GM21515 (cell line): ENCODE measurements around the gene FRMD4B.

ENCODE experiments used
- ATAC-seq: cut with Tn5 transposase; IDR thresholded peaks from one replicate; pipeline ENCODE4 v1.9.1; 2021; ENCODE audit not compliant: unreplicated experiment

FRMD4B gene

DNA sequence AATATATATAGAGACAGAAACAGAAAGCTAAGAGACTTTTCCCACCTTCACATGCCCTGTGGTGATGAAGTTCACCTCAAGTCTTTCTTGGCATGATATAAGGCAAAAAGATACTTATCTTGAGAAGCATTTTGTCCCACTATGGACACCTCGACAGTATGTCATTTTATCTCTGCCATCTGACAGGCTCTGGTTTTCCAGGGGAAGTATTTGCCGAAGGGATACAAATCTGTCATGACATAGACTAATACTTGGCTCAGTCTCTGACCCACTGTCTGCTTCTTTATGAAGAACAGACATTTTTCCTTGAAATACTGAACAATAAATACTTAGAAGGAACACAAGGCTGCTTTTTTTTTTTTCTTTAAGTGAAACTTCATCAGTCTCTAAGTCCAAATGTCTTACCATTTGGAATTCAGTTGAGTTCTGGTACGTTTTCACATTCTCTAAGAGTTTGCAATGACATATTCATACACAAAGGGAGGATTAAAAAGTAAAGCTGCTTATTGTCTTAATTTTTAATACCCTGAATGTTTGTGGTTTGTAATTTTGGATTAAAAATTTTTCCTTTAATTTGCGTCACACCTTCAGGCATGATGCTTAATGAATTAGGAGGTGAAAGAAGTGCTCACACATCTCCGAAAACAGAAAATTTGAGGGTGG lies 175.7 kb downstream of the FRMD4B start:
- no peak for ATAC-seq

DNA sequence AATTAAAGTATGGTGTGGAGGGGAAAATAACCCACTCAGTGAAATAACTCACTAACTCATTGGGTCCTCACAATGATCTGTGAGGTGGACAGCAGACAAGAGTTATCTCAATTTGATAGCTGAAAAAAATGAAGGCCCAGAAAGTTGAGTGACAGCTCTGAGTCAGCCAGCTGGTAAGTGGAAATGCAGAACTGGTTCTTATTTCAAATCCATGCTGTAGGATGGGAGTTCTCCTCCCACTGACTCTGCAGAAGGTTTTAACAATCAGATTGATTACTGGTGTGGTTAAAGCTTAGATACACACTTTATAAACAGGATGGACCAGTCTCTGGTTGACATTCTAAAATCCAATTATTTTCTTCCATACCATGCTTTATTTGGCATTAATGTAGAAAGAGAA lies 176.5 kb downstream of the FRMD4B start:
- no peak for ATAC-seq

- no peak for ATAC-seq
Observed at GRCh38 chr3:69207031-69207430, 178.9 kb downstream of the FRMD4B start.

DNA sequence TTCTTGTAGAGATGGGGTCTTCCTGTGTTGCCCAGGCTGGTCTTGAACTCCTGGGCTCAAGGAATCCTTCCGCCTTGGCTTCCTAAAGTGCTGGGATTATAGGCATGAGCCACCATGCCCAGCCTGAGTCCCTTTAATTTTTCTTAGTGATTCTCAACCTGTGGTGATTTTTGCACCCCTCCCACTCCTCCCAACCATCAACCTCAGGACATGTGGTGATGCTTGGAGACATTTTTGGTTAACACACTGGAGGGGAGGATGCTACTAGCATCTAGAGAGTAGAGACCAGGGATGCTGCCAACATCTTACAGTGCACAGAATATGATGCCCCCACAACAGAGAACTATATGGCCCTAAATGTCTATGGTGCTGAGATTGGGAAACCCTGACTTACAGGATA lies 180.5 kb downstream of the FRMD4B start:
- no peak for ATAC-seq

- peak; percentile 65 for ATAC-seq
Observed at GRCh38 chr3:69204315-69204957, 181.5 kb downstream of the FRMD4B start.

GRCh38 chr3:69203631-69204314 lies 182.1 kb downstream of the FRMD4B start:
- ATAC-seq: no peak

DNA sequence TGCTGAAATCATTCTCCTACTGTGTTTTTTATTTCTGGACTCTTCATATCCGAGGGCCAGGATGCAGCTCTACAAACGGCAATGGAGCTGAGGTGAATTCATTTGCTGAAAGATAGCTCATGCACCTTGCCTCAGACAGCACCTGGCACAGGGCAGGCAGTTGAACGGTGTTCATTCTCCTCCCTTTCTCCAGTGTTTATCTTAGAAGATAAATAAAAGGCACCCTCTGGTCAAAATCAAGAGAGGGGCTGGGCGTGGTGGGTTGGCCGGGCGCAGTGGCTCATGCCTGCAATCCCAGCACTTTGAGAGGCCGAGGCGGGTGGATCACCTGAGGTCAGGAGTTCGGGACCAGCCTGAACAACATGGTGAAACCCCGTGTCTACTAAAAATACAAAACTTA lies 184.2 kb downstream of the FRMD4B start:
- no peak for ATAC-seq

- no peak for ATAC-seq
Observed at GRCh38 chr3:69200384-69201068, 185.4 kb downstream of the FRMD4B start.

DNA sequence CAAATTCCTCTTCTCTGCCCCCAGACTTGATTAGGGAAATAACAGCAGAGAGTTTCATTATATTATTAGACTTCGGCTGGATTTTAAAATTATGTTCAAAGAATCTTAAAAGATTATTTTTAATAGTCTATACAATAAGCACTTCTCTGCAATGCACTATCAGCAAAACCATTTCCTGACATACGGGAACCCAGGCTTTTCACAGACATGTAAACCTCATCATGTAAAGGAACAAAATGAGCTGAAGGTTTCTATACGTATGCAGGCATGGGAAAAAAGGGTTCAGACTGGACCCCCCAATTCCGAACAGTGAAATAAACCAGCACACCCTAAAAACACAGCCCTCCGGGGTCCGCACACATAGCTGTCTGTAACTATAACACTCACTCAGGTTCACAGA lies 185.9 kb downstream of the FRMD4B start:
- ATAC-seq: no peak

- ATAC-seq: no peak
Observed at GRCh38 chr3:69197922-69198530, 187.9 kb downstream of the FRMD4B start.

- no peak for ATAC-seq
Observed at GRCh38 chr3:69197455-69197854, 188.4 kb downstream of the FRMD4B start.

DNA sequence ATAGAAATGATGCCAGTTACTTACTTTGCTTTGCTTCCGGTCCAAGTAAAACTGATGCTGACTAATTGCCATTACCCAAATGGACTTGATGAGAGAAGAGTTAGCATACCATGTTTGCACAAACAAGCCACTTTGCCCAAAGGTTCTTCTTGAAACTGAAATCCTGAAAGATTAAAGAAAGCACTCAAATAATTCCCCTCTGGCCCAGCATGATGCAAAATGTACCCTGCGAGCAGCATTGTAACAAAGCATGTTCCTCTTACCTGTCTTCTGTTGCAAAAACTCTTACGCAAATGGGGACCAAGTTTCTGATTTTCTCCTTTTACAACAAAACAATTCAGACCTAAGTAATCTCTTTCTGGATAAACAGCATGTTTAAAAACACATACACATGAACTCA lies 189.0 kb downstream of the FRMD4B start:
- ATAC-seq: no peak

GRCh38 chr3:69194431-69195165 lies 191.3 kb downstream of the FRMD4B start:
- ATAC-seq: no peak

DNA sequence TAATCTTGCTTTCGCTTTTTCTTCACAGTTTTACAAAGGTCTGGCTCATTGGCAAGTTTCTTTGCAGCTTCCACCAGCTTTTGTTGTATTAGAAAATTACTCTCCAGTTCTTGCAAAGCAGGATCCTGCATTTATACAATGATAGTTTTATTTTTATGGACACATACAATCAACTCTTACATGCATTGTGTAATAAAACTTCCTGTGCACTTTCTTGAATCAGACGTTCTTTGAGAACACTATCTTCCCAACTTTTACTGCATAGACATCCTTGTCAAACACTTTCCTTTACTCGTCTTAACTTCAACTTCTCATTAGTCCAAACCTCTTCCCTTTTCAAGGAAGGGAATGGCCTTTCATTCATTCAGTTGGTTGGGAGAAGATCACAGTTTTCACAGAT lies 192.1 kb downstream of the FRMD4B start:
- ATAC-seq: no peak

- no peak for ATAC-seq
Observed at GRCh38 chr3:69191516-69191915, 194.4 kb downstream of the FRMD4B start.

DNA sequence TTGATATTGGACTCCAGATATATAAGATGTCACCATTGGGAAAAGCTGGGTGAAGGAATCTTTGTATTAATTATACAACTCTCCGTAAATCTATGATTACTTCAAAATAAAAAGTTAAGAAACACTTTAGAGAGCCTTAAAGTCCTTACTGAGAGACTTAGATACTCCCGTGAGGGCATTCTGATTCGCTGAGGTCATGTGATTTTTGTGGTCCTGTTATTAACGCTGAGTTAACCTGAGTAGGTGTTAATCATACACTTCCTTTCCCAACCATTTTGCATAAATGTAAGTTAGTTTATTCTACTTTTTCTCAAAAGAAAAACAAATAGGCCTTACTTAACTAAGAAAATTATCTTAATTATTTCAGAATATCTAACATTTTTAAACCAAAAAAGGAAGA lies 196.4 kb downstream of the FRMD4B start:
- no peak for ATAC-seq

- ATAC-seq: no peak
Observed at GRCh38 chr3:69186575-69187093, 199.3 kb downstream of the FRMD4B start.

DNA sequence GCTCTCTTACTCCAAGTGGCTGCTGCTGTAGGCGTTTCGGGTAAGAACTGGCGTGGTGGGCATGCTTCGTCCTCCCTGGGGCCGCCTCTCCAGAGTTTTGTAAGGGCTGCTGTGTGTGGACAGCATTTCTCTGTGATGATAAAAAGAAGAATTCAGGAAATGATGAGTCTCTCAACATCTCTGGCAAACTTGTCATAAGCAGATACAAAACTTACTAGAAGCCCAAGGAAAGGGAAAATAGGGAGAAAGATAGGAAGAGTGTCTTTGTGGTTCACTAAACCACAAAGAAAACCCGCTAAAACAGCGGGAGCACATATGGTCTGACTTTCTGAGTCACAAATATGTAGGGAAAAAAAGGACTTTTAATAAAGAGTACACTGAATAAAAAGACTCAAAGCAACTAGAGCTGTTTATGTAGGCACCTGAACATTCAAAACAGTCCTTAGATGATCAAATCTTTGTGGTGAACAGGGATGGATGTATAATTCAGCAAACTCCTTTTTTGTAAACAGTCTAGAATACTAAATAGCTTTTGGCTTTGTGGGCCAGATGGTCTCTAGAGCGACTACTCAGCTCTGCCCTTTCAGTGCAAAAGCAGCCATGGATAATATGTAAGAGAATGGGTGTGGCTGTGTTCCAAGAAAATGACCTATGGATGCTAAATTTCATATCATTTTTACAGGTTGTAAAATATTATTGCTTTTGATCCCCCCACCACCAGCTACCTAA lies 203.1 kb downstream of the FRMD4B start:
- ATAC-seq: no peak

DNA sequence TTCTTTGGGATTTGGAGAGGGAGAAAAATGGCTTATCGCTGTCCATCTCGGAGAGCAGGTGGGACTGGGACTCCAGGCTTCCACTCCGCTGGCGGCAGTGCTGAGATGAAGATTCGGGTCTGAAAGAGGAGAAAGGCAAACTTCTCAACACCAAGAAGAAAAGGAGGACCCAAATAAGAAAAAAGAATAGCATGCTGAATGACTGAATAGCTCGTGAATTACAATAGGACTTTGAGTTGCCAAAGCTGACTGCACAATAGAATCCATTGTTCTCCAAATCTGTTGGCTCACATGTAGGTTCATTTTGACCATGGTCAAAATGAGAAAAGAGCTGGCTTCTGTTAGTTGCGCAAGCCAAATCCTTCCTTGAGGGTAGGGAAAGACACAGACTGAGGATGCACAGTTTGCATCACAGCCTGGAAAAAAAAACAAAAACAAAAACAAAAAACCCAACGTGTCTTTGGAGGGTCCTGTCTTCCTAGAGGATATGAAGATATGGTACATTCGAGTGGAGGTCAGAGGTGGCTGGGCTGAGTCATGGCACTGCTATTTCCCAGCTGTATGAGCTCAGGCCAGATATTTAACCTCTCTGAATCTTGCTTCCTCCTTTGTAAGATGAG lies 204.2 kb downstream of the FRMD4B start:
- no peak for ATAC-seq
